Activated CD4-positive, alpha-beta T cell treated with anti-CD3 and anti-CD28 coated beads, Interleukin-2, amount 50 U/mL, for 1 hour (primary cell): ENCODE data around the gene TMEM175.
A peak's percentile ranks its signal among the peaks of the same experiment; 100 is the strongest.
"Not testable (repeated sequence)": the region's sequence is repeated elsewhere in the genome, so short reads cannot be mapped to it uniquely, and the experiment has no call there.

Experiments used
- DNase-seq: peaks from one replicate; pipeline ENCODE4 v3.0.0-alpha.2; 2020

TMEM175 gene

DNA sequence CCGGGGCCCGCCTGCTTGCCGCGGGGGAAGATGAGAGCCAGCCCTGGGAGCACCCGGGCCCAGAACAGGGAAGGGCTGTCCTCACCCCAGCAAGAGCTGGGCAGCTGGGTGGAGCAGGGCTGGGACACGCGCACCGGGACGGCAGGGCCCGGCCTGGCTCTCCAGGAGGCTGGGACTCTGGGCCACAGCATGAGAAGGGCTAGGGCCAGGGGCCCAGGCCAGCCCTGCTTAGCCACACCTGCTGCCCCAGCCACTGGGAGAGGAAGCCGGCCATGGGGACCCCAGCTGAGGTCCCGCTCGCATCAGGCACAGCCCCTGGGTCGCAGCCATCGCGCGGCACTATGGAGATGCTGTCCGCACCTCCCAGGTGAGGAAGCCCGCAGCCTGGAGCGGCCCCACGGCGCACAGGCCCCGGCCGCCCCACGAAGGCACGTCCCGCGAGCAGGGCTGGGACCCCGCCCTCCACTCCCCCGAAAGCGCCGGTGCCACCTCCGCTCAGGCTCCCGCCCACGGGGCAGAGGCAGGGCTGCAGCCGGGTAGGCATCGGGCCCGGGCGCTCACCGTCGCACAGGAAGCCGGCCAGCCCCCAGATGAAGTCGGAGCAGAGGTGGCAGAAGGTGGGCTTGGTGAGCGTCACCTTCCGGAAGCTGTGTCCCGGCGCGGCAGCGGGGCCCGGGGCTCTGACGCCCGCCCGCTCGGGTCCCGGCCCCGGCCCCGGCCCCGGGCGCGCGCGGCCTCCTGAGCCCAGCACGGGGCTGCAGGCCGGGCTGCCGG is 40.6 kb downstream of the TMEM175 start:
- peak; percentile 54 for DNase-seq

DNA sequence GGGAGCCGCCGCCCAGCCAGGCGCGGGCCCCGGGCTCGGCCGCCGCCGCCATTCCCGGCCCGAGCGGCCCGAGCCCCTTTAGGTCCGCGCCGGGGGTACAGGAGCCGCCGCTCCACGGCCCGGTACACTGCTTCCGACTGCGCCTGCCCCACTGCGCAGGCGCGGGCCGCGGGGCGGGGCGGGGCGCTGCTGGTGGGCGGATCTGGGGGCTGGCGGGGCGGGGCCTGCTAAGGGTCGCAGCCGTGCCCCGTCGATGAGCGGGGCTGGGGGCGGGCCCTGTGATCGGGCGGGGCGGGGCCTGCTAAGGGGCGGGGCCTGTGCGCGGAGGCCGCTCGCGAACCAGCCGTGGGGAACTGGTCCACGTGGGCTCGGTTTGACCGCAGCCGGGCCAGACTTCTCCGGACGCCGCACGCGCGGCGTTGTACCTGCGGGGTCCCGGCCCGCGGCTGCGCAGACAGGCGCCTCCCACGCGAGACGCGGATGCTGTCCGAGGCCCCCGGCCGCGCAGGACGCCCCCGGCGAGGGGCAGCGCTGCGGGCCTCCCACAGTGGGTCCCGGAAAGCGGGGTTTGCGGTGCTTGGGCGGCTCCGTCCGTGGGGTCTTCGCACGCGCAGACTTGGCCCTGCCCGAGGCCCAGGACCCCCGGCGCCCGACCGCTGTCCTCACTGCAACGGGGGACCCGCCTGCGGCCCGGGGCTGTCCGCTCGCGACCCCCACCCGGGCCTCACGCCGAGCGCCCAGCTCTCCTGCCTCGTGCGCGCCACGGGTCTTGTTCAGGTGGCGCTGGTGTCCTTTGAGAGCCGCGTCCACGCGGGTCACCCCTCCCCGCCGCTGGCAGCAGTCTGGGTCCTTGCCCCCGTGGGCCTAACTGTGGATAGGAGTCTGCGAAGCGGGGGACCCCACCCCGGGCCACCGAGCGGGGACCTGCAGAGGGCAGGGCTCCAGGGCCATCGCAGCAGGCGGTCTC is 41.5 kb downstream of the TMEM175 start, which contains the start of gene DGKQ:
DGKQ (minus strand) TSS at position 139 of the 967 bp plus-strand sequence; CDS start at position 52, 87 bp downstream.
- peak; percentile 86 for DNase-seq

DNA sequence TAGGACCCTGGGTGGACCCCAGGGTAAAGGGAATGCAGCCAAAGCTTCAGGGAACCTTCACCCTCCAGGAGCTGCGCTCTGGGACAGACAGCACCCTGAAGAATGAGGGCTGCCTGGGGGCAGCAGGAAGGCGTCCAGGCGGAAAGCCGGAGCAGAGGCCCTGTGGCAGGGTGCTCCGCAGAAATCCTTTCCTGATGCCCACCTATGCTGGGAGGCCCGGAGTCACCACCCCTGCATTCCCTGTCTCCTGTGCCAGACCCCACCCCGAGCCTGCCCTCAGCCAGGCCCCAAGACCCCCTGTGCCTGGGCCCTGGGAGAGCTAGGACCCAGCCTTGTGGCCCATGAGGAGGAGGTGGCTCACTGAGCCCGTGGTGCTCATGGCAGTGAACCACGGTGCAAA is 42.4 kb downstream of the TMEM175 start:
- no peak for DNase-seq

DNA sequence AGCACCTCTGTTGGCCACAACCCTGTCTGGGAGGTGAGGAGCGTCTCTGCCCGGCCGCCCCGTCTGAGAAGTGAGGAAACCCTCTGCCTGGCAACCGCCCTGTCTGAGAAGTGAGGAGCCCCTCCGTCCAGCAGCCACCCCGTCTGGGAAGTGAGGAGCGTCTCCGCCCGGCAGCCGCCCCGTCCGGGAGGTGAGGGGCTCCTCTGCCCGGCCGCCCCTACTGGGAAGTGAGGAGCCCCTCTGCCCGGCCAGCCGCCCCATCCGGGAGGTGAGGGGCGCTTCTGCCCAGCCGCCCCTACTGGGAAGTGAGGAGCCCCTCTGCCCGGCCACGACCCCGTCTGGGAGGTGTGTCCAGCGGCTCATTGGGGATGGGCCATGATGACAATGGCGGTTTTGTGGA is 43.8 kb downstream of the TMEM175 start:
- DNase-seq, result not testable (repeated sequence)

DNA sequence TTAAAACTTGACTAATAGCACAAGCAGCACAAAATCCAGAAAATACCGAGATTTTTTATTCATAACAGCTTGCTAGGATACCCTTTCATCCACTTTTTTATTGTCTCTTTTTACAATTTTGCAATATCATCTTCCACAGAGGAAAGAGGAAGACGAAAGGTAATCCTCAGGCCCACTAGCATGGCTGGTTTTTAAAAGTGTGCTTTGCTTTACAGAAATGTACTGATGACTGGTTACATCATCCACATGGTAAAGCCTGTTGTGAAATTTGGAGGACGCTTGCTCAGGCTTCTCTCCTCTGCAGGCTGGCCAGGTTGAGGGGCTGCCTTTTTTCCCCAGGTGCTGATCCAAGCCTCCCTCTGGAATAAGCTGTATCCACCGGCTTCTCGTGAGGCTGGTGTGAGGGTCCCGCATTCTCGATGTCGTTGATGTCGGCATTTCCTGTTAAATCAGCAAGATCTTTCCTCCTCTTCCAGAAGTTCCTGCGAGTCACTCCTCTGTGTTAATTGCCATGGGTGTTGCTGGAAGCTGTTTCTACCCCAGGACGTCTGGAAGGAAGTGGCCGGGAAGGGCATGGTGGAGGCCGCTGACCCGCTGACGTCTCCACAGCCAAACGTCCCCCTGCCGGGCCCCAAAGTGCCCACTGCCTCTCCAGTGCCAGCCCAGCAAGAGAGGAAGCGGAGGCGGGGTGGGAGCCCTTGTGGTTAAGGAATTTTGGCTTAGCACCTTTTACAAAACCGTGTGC is 46.9 kb downstream of the TMEM175 start:
- no peak for DNase-seq

DNA sequence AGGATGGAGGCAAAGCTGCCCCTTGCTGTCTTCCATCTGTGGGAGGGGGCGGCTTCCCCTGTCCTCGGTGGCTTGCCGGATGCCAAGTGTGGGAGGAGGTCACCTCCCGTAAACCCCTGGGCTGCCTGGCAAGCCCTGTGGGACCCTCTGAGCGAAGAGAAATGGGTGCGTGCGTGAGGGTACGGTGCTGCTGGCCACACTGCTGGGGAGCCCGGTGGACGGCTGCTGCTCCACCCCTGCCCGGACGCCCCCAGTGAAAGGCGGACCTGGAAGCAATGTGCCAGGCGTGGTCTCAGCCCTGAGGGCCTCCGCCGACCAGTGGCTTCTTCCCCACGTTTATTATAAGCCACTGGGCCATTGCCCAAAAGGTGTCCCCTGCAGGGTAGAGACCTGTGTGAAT is 50.0 kb downstream of the TMEM175 start:
- no peak for DNase-seq

GRCh38 chr4:982814-983213 is 50.6 kb downstream of the TMEM175 start:
- DNase-seq, result no peak

DNA sequence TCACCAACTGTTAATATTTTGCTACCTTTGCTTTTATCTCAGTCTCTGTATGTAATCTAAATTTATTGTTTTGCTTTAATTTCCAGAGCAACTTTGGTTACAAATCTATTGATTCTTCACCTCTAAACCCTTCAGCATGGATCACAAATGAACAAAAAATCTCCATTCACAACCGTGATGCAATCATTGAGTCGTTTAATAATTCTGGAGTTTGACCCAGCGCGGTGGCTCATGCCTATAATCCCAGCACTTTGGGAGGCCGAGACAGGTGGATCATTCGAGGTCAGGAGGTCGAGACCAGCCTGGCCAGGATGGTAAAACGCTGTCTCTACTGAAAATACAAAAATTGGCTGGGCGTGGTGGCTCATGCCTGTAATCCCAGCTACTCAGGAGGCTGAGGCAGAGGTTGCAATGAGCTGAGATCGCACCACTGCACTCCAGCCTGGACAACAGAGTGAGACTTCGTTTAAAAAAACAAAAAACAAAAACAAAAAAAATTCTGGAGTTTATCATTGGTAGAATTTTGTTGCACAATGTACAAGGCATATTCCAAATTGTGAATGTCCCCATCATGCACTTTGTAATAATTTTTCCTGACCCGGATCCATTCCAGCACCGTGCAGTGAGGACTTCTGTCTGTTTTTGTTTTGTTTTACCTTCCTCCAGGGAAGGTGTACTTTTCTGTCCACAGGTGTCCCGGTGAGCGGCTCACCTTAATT is 52.2 kb downstream of the TMEM175 start:
- no peak for DNase-seq

GRCh38 chr4:985123-985830 is 53.0 kb downstream of the TMEM175 start:
- DNase-seq, result peak; percentile 72

- DNase-seq, result no peak
Observed at GRCh38 chr4:986428-986878, 54.2 kb downstream of the TMEM175 start.

DNA sequence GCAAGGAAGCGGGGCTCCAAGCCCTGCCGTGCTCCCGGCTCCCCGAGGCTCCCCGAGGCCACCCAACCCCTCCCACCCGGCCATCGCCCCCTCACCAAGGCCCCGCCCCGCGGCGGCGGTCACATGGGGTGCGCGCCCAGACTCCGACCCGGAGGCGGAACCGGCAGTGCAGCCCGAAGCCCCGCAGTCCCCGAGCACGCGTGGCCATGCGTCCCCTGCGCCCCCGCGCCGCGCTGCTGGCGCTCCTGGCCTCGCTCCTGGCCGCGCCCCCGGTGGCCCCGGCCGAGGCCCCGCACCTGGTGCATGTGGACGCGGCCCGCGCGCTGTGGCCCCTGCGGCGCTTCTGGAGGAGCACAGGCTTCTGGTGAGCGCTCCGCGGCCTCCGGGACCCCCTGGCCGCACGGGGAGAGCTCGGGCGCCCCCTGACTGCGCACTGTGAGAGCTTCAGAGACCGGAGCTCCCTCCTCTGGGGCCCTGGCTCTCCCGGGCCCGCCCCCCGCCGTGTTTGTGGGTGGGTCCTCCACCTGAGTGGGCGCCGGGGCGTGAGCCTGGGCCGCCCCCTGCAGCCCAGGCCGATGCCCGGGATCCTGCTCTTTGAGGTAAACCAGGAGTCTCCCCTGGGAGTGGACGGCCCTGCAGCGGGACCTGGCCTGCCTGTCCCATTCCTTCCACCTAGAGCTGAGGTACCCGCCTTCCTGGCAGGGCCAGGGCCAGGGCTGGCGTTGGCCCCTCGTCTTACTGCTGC is 54.8 kb downstream of the TMEM175 start, which contains the start of gene IDUA:
IDUA (plus strand) TSS at position 166 of the 745 bp plus-strand sequence; CDS start at position 207, 41 bp downstream.
- DNase-seq, result peak; percentile 82

DNA sequence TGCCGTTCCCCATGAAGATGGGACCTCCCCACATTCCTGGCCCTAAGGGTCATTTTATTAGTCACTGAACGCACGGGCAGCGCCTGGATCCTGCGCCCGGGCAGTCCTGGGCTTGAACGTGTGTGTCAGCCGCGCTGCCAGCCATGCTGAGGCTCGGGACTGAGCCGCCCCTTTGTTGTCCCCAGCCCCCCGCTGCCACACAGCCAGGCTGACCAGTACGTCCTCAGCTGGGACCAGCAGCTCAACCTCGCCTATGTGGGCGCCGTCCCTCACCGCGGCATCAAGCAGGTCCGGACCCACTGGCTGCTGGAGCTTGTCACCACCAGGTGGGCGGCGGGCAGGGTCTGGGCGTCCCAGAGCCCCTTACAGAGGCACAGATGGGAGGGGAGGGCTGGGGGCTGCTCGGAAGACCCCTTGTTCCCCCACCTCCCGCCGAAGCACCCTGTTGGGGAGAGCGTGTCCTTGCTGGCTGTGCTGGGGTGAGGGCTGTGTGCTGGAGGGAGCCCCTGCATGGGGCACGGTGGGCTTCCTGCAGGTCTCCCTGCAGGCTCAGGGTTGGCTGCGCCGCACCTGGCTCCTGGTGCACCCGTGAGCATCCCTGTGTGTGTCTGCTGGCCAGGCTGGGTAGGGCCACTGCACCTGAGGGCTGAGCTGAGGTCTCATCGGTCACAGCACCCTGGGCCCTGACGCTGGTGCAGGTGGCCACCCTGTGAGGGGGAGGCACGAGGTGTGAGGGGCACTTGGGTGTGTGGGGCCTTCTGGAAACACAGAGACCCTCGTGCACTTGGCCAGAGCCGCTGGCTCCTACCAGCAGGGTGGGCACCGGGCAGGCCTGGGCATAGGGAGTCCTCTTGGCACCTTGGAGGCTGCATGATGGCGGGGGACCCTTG is 55.6 kb downstream of the TMEM175 start:
- DNase-seq, result no peak

DNA sequence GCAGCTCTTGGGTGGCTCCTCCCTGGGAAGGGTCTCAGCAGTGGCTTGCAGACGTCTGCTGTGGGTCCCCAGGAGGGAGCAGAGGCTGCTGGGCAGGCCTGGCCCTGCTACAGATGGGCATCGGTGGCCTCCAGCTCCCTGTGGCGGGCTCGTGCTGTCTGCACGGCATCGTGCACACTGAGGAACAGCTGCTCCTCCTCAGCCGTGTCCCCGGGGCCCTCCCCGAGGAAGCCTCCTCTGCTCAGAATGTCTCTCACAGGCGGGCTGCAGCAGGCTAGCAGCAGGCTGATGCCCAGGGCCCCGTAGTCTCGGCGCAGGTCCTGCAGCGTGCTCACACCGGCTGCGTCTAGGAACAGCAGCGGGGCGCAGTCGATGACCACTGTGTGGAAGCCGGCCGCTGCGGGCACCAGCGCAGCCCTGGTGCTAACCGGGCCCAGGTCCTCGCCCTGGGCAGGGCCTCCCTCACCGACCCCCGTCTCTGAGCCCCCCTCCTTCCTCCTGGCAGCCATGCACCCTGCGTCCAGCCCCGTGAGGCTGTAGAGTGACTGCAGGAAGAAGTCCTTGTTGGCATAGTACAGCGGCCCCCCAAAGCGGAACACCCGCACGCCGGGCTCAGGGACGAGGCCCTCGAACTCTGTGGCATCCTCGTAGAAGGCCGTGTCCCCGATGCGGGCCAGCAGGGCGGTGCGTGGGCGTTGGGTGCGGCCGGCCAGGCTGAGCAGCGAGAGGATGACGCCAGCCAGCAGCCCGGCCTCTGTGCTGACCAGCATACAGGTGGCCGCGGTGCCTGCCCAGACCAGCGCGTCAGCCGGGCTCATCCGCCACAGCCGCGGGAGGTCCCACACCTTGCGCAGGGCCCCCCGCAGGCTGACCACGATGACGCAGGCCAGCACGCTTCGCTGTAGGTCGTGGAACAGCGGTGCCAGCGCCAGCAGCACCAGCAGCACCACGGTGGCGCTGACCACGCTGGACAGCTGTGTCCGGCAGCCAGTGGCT is 56.8 kb downstream of the TMEM175 start:
- DNase-seq, result no peak

DNA sequence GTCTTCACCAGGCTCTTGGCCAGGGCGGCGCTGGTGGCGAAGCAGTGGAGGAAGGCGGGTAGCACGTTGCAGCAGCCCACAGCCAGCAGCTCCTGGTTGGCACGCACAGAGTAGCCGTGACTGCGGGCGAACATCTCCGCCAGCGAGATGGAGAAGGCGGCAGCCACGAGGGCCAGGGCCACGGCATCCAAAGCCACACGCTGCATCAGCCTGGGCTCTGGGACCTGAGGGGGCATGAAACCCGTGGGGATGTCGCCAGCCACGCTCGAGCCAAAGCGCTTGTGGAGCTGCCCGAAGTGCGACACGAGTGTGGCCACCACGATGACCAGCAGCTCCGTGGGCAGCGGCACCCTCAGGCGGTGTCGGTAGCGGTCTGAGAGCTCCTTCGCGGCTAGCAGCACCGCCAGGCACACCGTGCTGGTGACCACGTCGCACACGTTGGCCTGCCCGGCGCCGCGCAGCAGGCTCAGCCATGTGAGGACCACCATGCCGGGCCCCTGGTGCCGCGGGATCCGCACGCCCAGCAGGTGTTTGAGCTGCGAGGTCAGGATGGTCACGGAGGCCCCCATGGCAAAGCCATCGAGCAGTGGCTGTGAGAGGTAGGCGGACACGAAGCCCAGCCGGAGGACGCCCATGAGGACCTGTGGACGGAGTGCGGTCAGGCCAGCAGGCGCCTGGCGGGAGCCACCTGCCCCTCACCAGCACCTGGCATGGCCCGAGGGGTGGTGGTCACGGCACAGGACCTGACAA is 57.6 kb downstream of the TMEM175 start:
- DNase-seq, result no peak

DNA sequence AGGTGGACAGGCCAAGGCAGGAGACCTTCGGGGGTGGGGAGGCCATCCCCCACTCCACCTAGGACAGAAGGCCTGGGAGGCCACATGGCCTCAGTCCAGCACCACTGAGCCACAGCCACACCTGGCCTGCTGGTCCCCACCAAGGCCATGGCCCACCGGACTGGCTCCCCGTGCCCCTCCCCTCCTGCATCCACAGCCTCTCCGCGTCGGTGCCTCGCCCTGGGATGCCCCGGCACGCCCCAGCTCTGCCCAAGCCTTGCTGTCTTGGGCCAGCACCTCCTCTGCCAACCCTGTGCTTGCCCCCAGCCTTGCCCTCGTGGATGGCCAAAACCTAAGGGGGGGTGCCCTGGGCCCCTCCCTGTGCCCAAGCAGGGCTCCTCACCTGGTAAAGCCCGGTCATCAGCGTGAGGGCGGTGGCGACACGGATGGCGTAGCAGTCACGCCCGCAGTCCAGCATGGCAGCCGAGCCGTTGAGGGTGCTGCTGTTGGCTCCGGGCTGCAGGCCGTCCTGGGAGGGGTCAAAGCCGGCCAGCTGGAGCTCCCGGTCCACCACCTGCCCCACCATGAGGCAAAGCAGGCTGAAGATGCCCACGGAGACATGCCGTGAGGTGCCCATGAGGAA is 58.6 kb downstream of the TMEM175 start:
- DNase-seq, result no peak

- no peak for DNase-seq
Observed at GRCh38 chr4:991451-992296, 59.4 kb downstream of the TMEM175 start.
